ENCODE results near the gene RHPN2. TPM values are rescaled to one million over a fixed set of nuclear protein-coding genes. Genes with fewer than 3 reads are reported as not detected.

The RHPN2 gene
- total RNA-seq: 1.8 and 5.1 TPM in 2 replicates

GRCh38 chr19:33064792-33065550 is at the start of gene RHPN2:
TSS of gene RHPN2 (minus strand) at chr19:33064888. CDS start at chr19:33064852, 36 bp downstream.

GRCh38 chr19:33080761-33081681 is 16.3 kb upstream of the RHPN2 start, which contains the start of gene GPATCH1:
TSS of gene GPATCH1 (plus strand) at chr19:33081181. CDS start at chr19:33081194, 13 bp downstream.

GRCh38 chr19:32971715-32972540 is 92.8 kb downstream of the RHPN2 start, which contains the start of the genes CEP89 and FAAP24:
TSS of gene CEP89 (minus strand) at chr19:32971958. CDS start at chr19:32971874, 84 bp downstream.
TSS of gene FAAP24 (plus strand) at chr19:32972242. CDS start at chr19:32973197, 955 bp downstream.

Other genes with a start within 250 kb of the RHPN2 start
- gene SLC7A9, start 195.1 kb downstream of the RHPN2 start, total RNA-seq: not detected in 2 replicates
- gene CEP89, start 92.9 kb downstream of the RHPN2 start, total RNA-seq: 9.2 and 9.7 TPM in 2 replicates
- gene FAAP24, start 92.6 kb downstream of the RHPN2 start, total RNA-seq: 2.3 and 2.8 TPM in 2 replicates
- gene GPATCH1, start 16.3 kb upstream of the RHPN2 start, total RNA-seq: 5.2 and 6.7 TPM in 2 replicates
- not detected in 2 replicates for gene WDR88, start 67.2 kb upstream of the RHPN2 start, total RNA-seq
- gene LRP3, start 129.4 kb upstream of the RHPN2 start, total RNA-seq: 40.7 and 48.3 TPM in 2 replicates
- gene SLC7A10, start 161.0 kb upstream of the RHPN2 start, total RNA-seq: 0.44 and 1.00 TPM in 2 replicates
- 5.7 and 8.1 TPM in 2 replicates for gene CEBPA, start 237.6 kb upstream of the RHPN2 start, total RNA-seq

All from cardiac ventricle fibroblast (primary cell).